ENCODE measurements around the gene GRIA1.

Gene GRIA1

GRCh38 chr5:153552886-153553285, 62.4 kb downstream of the GRIA1 start:
- DNase-seq, result no peak

- no peak for DNase-seq
Measured at GRCh38 chr5:153555420-153556114, 65.1 kb downstream of the GRIA1 start.

GRCh38 chr5:153558957-153559356, 68.5 kb downstream of the GRIA1 start:
- DNase-seq, result no peak

GRCh38 chr5:153559926-153560325, 69.5 kb downstream of the GRIA1 start:
- no peak for DNase-seq

- no peak for DNase-seq
Measured at GRCh38 chr5:153562189-153562588, 71.7 kb downstream of the GRIA1 start.

GRCh38 chr5:153565822-153566221, 75.4 kb downstream of the GRIA1 start:
- DNase-seq, result no peak

- DNase-seq, result no peak
Measured at GRCh38 chr5:153569036-153569435, 78.6 kb downstream of the GRIA1 start.

- no peak for DNase-seq
Measured at GRCh38 chr5:153571162-153571561, 80.7 kb downstream of the GRIA1 start.

- DNase-seq, result no peak
Measured at GRCh38 chr5:153572411-153573145, 82.1 kb downstream of the GRIA1 start.

GRCh38 chr5:153573326-153574033, 83.0 kb downstream of the GRIA1 start:
- DNase-seq, result no peak

- DNase-seq, result no peak
Measured at GRCh38 chr5:153584126-153584959, 93.9 kb downstream of the GRIA1 start.

GRCh38 chr5:153584960-153585359, 94.5 kb downstream of the GRIA1 start:
- no peak for DNase-seq

GRCh38 chr5:153585622-153586277, 95.3 kb downstream of the GRIA1 start:
- no peak for DNase-seq

GRCh38 chr5:153592081-153592480, 101.6 kb downstream of the GRIA1 start:
- DNase-seq, result no peak

GRCh38 chr5:153594785-153595184, 104.3 kb downstream of the GRIA1 start:
- no peak for DNase-seq

- DNase-seq, result no peak
Measured at GRCh38 chr5:153598099-153598498, 107.6 kb downstream of the GRIA1 start.

GRCh38 chr5:153601377-153601776, 110.9 kb downstream of the GRIA1 start:
- DNase-seq, result no peak

- no peak for DNase-seq
Measured at GRCh38 chr5:153605386-153605785, 114.9 kb downstream of the GRIA1 start.

- no peak for DNase-seq
Measured at GRCh38 chr5:153610009-153610408, 119.5 kb downstream of the GRIA1 start.

GRCh38 chr5:153610811-153611210, 120.3 kb downstream of the GRIA1 start:
- no peak for DNase-seq

GRCh38 chr5:153613144-153613543, 122.7 kb downstream of the GRIA1 start:
- no peak for DNase-seq

- DNase-seq, result no peak
Measured at GRCh38 chr5:153613672-153614071, 123.2 kb downstream of the GRIA1 start.

Data from GOT3 (cell line).